GM23338 (cell line): ENCODE measurements around the gene NFKB2.

Experiments
- CREB1 ChIP-seq: fragments of 250-450 bp; sonication (Bioruptor Pico); IDR thresholded peaks from 2 replicates; pipeline ENCODE4 v1.5.0; 2020; ENCODE audit warnings: low read depth, mild to moderate bottlenecking, moderate library complexity
- EZH2 ChIP-seq: fragments of 200-600 bp; sonication (generic); IDR thresholded peaks from one replicate; pipeline ENCODE4 v1.8.0; 2017; ENCODE audit warnings: antibody characterized with exemption, mild to moderate bottlenecking, low read depth; ENCODE audit not compliant: unreplicated experiment
- EZH2phosphoT487 ChIP-seq: fragments of 200-600 bp; sonication (generic); IDR thresholded peaks from one replicate; pipeline ENCODE4 v1.8.1; 2018; ENCODE audit warnings: antibody characterized with exemption; ENCODE audit not compliant: unreplicated experiment
- JUNB ChIP-seq: IDR thresholded peaks from one replicate; pipeline ENCODE4 v1.6.1; 2016; ENCODE audit warnings: antibody characterized with exemption; ENCODE audit not compliant: unreplicated experiment
- NANOG ChIP-seq: IDR thresholded peaks from 2 replicates; pipeline ENCODE4 v1.6.1; 2016; ENCODE audit warnings: antibody characterized with exemption, borderline replicate concordance
- POLR2AphosphoS5 ChIP-seq: IDR thresholded peaks from 2 replicates; pipeline ENCODE4 v1.6.1; 2016; ENCODE audit warnings: antibody characterized with exemption, low read depth
- ZNF114 ChIP-seq: fragments of 250-450 bp; sonication (Bioruptor Pico); IDR thresholded peaks from 2 replicates; pipeline ENCODE4 v1.5.0; 2020; ENCODE audit warnings: mild to moderate bottlenecking, moderate library complexity
- TF ChIP-seq, protein P1 (sequence below), 2 experiments: fragments of 200-600 bp in 1 of 2; sonication (generic) in 1 of 2; conservative IDR thresholded peaks; 2 replicates each; pipeline versions ENCODE4 v1.5.1 to v1.6.1; 2016 to 2017; ENCODE audit warnings: antibody characterized with exemption in 2 of 2, low read depth in 2 of 2, mild to moderate bottlenecking in 2 of 2, moderate library complexity in 1 of 2
- TF ChIP-seq, protein P2 (sequence below): IDR thresholded peaks from 2 replicates; pipeline ENCODE4 v1.6.1; 2016; ENCODE audit warnings: antibody characterized with exemption
- TF ChIP-seq, protein P3 (sequence below): IDR thresholded peaks from one replicate; pipeline ENCODE4 v1.6.1; 2018; ENCODE audit warnings: antibody characterized with exemption; ENCODE audit not compliant: unreplicated experiment

DNA sequence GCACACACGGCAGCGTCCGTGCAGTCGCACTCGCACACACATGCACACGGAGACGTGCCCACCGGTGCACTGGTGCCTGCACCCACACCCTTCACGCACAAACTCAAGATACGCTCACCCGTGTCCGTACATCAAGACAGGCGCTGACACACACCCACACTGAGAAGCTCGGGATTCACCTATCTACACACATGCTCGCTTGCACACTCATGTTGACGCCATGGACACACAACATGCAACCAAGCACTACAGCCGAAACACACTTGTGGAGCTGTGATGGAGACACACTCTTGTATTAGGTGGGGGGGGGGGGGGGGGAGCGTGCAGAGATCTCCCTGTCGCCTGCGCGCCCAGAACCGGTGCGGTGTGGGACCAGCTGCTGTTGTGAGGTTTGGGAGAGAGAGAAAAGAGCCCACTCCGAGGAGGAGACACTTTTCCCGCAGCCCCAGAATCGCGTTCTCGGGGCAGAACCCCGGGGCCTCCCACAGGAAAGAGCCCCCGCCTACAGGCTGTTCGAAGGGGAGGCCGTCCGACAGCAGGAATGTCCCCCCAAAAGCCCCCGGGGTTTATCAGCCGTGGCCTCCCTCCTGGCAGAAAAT, 605 bp upstream of the NFKB2 start:
- TF ChIP-seq, protein P1, sequence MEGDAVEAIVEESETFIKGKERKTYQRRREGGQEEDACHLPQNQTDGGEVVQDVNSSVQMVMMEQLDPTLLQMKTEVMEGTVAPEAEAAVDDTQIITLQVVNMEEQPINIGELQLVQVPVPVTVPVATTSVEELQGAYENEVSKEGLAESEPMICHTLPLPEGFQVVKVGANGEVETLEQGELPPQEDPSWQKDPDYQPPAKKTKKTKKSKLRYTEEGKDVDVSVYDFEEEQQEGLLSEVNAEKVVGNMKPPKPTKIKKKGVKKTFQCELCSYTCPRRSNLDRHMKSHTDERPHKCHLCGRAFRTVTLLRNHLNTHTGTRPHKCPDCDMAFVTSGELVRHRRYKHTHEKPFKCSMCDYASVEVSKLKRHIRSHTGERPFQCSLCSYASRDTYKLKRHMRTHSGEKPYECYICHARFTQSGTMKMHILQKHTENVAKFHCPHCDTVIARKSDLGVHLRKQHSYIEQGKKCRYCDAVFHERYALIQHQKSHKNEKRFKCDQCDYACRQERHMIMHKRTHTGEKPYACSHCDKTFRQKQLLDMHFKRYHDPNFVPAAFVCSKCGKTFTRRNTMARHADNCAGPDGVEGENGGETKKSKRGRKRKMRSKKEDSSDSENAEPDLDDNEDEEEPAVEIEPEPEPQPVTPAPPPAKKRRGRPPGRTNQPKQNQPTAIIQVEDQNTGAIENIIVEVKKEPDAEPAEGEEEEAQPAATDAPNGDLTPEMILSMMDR (conservative IDR thresholded peaks at IDR 0.05; ENCODE audit: low read depth in 2 of 2): no peak
- TF ChIP-seq EZH2phosphoT487: no peak
- no peak for TF ChIP-seq POLR2AphosphoS5
- TF ChIP-seq JUNB: no peak
- TF ChIP-seq, protein P2, sequence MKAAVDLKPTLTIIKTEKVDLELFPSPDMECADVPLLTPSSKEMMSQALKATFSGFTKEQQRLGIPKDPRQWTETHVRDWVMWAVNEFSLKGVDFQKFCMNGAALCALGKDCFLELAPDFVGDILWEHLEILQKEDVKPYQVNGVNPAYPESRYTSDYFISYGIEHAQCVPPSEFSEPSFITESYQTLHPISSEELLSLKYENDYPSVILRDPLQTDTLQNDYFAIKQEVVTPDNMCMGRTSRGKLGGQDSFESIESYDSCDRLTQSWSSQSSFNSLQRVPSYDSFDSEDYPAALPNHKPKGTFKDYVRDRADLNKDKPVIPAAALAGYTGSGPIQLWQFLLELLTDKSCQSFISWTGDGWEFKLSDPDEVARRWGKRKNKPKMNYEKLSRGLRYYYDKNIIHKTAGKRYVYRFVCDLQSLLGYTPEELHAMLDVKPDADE: no peak
- no peak for TF ChIP-seq CREB1
- no peak for TF ChIP-seq NANOG
- TF ChIP-seq EZH2: no peak
- TF ChIP-seq, protein P3, sequence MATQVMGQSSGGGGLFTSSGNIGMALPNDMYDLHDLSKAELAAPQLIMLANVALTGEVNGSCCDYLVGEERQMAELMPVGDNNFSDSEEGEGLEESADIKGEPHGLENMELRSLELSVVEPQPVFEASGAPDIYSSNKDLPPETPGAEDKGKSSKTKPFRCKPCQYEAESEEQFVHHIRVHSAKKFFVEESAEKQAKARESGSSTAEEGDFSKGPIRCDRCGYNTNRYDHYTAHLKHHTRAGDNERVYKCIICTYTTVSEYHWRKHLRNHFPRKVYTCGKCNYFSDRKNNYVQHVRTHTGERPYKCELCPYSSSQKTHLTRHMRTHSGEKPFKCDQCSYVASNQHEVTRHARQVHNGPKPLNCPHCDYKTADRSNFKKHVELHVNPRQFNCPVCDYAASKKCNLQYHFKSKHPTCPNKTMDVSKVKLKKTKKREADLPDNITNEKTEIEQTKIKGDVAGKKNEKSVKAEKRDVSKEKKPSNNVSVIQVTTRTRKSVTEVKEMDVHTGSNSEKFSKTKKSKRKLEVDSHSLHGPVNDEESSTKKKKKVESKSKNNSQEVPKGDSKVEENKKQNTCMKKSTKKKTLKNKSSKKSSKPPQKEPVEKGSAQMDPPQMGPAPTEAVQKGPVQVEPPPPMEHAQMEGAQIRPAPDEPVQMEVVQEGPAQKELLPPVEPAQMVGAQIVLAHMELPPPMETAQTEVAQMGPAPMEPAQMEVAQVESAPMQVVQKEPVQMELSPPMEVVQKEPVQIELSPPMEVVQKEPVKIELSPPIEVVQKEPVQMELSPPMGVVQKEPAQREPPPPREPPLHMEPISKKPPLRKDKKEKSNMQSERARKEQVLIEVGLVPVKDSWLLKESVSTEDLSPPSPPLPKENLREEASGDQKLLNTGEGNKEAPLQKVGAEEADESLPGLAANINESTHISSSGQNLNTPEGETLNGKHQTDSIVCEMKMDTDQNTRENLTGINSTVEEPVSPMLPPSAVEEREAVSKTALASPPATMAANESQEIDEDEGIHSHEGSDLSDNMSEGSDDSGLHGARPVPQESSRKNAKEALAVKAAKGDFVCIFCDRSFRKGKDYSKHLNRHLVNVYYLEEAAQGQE: no peak
- TF ChIP-seq ZNF114: no peak
